Dedifferentiated amniotic fluid mesenchymal stem cell (primary cell): Measurements from ENCODE around the gene LRRIQ4.
A peak's percentile ranks its signal among the peaks of the same experiment; 100 is the strongest.

Experiments used
- DNase-seq: peaks from one replicate; pipeline ENCODE4 v3.0.0-alpha.2; 2016; ENCODE audit errors: extremely low spot score

LRRIQ4 gene

DNA sequence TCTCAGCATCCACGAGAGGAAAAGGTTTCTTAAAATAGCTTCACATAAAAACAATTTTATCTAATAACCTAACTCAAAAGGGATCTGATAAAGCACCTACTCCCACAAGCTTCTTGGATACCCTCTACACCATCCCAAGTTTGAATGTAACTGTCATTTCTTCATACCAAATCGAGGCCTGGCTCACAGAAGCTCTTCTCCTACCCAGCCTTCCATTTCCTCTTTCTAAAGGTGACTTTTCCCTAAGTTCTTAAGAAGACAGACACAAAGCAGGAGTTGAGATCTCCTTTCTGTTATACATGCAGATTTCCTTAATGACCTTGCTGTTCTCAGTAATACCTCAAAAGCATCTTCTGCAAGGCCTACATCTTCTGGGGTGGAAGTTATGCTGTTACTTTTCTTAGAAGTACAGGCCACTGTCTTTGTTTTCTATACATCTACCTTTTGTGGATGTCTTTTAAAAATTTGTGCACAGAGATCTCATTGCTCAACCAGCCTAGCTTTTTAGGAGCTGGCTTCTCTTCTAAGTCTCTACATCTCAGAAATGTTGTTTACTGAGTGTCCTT, 3.4 kb upstream of the LRRIQ4 start:
- no peak for DNase-seq

DNA sequence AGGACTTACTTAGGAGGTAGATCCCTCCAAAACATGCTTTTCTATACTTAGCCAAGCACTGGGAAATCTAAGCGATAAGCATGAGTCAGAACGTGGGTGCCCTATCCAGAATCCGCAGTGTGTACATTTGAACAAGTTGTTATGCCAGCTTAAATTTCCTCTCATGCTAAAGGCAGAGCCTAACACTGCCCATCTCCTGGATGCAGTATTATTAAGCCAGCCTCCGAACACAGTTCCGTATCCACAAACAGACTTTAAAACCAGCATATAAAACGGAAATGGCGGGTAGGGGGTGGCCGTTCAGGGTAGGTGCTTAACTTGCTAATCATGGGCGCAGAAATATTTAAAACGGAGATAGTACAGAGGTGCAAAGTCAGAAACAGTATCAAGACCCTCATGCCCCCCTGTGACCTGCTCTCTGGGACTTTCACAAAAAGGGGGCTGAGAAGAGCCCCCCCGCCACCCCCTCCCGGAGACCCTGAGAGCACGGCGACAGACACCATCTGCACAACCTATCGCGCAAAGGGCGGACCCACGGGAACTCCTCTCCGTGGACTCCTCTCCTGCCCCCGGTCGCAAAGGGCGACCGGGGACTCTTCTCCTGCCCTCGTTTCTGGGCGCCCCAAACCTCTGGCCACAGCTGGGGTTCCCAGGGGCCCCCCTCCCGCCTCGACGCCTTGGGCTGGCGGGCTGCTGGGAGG, 889 bp upstream of the LRRIQ4 start:
- DNase-seq: peak; percentile 55

DNA sequence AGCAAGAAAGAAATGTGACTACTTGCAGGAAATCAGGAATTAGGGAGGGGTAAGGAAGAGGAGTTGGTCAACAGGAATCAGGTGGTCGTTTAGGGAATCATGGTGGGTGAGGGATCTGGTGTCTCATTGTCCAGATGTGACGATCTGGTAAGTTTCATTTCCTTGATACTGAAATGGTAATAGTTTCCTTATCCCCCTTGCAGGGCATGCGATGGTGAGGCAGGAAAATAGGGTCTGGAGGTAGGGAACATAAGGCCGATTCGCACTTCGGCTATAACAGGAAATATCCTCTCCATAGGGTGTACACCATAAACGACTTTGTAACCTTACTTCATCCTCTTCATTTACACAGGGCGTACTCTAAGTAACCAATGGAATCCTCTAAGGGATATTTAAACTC, 608 bp downstream of the LRRIQ4 start:
- no peak for DNase-seq

DNA sequence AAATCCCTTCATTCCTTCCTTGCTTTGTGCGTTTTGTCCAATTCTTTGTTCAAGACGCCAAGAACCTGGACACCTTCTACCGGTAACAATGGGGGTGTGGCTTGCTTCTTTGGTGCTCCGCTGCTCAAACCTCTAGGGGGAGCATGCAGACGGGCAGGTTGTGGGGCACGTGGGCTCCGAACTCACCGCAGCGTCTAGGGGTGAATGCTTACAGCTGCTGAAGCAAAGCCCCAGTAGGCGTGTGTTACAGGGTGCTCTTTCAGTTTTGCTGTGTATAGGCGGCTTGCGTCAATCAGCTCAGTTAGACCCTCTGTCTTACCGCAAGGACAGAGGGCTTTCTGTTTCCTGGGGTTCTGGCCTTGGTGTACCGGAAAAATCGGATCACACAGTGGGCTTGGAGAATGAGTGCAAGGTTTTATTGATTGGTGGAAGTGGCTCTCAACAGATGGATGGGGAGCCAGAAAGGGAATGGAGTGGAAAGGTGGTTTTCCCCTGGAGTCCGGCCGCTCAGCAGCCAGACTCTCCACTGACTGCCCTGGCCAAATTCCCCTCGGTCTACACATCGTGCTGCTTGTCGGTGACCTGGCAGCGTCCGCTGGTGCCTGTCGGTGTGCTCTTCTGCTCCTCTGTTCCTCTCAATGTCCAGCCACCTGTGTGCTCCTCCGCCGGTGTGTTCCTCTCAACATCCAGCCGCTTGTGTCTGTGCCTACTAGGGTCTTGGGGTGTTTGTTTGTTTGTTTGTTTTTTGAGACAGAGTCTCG, 1.3 kb downstream of the LRRIQ4 start:
- DNase-seq: no peak

DNA sequence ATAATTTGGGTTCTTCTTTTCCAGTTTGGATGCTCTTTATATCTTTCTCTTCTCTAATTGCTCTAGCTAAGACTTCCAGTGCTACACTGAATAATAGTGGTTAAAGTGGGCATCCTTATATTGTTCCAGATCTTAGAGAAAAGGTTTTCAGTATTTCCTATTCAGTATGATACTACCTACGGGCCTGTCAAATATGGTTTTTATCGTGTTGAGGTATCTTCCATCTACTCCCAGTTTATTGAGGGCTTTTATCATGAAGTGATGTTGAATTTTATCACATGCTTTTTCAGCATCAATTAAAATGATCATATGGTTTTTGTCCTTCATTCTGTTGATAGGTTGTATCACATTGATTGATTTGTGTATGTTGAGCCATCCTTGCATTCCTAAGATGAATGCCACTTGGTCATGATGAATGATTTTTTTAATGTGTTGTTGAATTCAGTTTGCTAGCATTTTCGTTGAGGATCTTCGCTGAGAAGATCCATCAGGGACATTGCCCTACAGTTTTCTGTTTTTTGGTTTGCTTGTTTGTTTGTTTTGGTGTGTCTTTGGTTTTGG, 3.0 kb downstream of the LRRIQ4 start:
- no peak for DNase-seq

DNA sequence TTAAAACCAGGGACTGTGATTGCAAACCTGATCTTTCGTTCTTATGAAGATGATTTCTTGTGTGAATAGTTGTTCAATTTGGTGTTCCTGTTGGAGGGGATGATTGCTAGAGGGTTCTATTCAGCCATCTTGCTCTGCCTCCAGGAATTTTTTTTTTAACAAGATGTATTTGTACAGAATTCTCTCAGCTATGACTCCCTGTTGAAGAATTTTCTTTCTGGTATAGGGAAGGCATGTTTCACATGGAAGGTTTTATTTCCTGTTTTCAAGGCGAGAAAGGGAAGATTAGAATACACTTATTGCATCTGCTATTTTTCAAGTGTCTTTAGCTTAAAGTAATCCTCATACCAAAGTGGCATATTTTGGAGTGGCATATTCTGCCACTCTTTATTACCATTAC, 5.6 kb downstream of the LRRIQ4 start:
- DNase-seq: peak; percentile 30

DNA sequence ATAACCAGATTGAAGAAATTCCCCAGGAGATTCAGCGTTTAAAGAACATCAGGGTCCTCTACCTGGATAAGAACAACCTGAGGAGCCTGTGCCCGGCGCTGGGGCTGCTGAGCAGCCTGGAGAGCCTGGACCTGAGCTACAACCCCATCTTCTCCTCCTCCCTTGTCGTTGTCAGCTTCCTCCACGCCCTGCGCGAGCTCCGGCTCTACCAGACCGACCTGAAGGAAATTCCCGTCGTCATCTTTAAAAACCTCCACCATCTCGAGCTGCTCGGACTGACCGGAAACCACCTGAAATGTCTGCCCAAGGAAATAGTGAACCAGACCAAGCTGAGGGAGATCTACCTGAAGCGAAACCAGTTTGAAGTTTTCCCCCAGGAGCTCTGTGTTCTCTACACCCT, 9.4 kb downstream of the LRRIQ4 start:
- DNase-seq: no peak

DNA sequence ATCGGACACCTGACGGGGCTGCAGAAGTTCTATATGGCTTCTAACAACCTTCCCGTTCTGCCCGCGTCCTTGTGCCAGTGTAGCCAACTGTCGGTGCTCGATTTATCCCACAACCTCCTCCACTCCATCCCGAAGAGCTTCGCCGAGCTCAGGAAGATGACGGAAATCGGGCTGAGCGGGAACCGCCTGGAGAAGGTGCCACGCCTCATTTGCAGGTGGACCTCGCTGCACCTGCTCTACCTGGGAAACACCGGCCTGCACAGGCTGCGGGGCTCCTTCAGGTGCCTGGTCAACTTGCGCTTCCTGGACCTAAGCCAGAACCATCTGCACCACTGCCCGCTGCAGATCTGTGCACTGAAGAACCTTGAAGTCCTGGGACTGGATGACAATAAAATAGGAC, 9.9 kb downstream of the LRRIQ4 start:
- DNase-seq: no peak

DNA sequence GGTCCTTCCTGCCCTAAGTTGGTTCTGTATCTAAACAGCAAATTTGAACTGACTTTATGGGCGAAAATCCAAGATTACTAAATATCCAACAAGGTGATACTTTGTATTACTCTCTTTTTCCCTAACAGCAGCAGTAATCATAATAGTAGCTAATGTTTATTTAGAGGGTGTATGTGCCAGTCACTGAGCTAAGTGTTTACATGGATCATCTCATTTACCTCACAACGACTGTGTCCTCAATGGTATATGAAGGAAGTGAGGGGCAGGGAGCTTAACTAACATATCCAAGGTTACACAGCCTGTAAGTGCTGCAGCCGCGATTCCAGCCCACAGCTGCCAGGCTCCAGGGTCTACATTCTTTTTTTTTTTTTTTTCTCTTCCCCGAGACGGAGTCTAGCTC, 10.3 kb downstream of the LRRIQ4 start:
- DNase-seq: no peak

DNA sequence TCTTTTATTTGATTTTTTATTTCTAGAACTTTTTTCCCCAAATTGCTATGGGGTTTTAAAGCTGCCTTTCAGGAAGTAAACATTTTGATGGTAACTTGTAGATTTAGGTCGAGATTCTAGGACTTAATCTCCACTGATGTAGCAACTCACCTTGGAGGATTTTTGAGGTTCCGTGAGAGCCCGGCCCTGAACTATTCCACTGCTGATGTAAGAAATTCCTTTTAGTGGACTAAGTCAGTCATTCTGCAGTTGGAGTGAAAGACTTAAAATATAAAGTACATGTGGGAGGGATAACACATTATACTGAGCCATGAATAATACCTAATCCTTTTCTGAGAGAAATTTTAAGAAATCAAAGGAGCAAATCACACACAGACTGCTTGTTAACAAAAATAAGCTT, 12.6 kb downstream of the LRRIQ4 start:
- DNase-seq: no peak

DNA sequence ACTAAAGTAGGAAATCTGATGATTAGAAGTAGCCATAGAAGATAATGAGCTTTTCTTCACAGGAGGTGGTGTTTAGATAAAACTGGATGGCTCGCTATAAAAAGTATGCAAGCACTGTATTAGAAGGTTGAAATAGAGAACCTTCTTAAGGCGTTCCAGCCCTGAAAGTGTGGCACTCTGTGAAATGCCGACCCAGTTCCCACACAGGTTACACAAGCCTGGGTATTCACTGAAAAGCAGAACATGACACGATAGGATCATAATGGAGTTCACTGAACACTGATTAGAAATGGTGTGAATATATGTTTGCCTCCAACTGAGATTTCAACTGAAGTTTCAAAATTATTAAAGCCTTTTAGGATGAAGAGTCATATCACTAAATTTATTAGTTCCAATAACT, 15.0 kb downstream of the LRRIQ4 start:
- DNase-seq: no peak

DNA sequence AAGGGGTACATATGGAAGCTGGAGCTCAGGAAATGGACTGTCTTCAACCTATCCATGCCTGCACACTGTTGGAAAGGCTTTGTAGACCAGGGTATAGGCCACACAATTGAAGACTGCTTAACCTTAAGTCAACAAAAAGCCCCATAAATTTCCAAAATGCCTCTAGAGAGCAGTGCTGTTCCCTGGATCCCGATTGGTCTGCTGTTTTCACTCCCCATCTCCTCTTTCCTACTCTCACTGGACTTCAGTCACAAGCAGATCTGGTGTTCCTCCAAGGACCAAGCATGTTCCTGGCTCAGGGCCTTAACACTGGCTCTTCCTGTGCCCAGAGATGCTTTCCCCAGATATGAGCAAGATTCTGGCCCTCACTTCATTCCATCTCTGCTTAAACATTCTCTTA, 22.9 kb downstream of the LRRIQ4 start:
- DNase-seq: no peak

DNA sequence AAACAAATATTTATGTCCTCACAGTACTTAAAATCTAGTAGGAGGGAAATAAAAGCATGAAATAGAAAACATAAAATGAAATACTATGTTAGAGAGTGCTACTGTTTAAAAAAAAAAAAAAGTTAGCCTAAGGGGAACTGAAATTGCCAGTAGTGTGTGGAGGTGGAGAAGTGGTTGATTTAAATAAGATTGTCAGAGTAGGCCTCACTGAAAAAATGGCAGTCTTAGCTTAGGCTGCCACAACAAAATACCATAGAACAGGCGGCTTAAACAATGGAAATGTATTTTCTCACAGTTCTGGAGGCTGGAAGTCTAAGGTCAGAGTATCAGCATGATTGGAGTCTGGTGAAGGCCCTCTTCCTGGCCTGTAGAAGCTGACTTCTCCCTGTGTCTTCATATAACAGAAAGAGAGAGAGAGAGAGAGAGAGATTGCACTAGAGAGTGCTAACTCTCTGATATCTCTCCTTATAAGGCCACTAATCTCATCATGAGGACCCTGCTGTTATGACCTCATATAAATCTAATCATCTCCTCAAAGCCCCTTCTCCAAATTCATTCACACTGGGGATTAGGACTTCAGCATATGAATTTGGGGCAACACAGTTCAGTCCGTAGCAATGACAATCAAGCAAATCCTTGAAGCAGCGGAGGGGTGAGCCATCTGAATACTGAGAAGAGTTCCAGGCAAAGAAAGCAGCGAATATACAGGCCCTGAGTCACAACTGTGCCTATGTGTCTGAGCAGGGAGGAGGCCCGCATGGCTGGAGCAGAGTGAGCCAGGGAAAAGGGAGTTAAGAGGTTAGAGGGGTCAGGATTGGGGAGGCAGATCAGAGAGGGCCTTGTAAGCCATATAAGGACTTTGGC, 23.6 kb downstream of the LRRIQ4 start:
- no peak for DNase-seq

DNA sequence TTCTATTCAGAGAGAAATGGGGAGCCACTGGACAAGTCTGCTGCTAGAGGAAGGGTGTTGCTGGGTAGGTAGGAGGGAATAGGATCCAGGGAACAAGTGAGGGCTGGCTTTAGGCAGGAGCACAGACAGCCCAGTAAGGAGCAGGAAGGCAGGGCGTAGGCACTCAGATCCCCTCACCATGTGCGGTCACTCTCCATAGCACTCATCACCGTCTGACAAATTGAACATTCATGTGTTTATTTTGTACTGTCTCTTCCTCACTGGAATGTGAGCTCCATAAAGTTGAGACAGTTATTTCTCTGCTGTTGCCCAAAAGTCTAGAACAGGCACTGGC, 24.2 kb downstream of the LRRIQ4 start:
- no peak for DNase-seq

DNA sequence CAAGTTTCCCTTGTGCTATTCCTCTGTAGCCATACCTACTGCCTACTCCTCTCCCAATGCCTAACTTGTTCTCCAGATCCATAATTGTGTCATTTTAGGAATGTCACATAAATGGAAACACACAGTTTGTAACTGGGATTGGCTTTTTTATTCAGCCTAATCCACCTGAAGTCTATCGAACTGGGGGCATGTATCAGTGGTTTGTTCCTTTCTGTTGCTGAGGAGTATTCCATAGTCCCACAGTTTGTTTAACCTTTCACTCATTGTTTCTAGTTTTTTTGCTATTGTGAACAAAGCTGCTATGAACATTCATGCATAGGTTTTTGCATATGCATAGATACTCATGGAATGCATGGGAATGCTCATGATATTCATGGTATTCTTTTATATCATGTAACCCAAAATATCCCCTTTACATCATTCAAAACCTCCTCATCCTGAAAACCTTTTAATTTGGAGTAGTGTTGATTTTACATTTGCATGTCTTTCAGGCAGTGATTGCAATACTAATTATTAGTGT, 25.9 kb downstream of the LRRIQ4 start:
- DNase-seq: no peak

DNA sequence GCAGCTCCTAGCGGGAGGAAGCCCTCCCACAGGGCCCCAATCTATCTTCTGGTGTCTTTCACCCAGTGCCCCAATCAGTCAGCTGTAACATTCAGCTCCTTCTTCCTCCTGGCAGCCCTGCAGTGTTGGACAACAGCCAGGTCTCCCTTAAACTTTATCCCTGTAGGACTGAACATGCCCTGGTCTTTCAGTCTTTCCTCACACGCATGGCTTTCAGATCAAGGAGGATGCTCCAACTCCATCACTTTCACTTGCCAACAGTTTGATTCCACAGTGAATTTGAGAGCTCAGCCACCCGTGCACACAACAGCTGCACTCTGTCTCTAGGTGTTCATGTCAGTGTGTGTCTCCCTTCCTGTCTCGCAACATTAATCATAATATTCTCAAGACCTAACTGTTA, 28.5 kb downstream of the LRRIQ4 start:
- DNase-seq: no peak

DNA sequence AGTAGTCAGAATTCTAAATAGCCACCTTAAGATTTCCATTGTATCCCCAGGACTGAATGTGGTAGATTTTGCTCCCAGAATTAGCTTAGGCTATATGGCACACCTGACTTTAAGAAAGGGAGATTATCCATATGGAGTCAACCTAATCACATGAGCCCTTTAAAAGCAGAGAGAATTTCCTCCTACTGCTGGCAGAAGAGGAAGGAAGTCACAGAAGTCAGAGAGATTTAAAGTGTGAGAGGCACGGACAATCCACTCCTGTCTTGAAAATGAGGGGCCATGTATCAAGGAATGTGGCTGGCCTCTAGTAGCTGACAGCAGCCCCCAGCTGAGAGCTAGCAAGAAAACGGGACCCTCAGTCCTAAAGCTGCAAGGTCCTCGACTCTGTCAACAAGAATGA, 30.3 kb downstream of the LRRIQ4 start:
- no peak for DNase-seq

DNA sequence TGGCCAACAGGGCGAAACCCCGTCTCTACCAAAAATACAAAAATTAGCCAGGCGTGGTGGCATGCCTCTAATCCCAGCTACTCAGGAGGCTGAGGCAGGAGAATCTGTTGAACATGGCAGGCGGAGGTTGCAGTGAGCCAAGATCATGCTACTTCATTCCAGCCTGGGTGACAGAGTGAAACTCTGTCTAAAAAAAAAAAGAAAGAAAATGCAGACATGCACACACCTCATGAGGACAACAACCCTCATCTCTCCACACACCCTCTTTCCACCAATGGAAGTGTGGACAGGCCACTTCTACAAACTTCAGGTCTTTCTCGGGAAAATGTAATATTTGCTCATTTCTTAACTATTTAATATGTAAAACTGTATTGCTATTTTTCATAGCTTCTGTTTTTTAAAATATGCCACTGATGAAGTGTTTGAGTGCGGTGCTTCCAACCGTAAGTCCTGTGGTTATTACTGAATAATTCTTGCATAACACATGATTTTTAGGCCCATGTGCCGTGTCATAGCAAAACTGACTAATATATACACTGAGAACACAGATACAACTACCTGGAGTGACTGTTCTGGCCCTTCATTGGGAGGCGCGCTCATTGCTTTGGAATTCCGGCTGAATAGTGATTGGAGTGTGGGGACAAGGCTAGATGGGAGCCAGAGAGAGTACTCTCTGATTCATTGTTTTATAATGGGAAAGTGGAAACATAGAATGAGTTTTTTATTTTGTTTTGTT, 34.0 kb downstream of the LRRIQ4 start:
- no peak for DNase-seq

DNA sequence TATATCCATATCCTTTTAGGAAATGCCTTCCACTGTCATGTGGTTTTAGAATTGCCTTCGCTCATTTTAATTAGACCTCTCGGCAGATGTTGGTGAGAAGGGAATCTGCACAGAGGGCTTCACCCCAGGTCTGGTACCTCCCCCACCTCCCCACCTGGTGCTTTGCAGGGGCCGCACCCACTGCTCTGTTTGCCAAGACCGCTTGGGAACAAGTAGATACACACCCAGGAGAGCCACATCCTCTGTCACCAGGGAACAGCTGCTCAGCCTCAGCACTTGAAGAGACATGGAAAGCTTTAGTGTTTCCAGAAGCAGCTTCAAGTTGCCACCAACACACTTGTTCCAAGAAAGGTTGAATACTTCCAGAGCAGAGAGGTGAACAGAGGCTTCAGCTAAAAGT, 35.2 kb downstream of the LRRIQ4 start:
- no peak for DNase-seq

DNA sequence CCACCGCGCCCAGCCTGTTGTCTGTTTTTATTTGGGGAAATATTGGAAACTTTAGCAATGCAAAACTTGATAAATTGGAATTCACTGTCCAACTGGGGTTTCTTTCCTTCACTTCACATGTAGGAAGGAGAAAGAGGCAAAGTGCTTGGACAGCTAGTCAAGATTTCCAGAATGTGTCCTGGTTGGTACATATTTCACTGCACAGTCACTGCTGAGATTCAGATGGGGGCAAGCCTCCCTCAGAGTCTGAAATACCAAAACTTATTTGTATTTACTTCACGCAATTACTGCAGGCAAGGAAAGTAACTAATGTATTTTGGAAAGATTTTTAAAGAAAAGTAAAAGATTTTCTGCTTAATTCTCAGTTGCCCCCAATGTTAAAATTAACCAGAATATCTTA, 36.1 kb downstream of the LRRIQ4 start:
- no peak for DNase-seq

DNA sequence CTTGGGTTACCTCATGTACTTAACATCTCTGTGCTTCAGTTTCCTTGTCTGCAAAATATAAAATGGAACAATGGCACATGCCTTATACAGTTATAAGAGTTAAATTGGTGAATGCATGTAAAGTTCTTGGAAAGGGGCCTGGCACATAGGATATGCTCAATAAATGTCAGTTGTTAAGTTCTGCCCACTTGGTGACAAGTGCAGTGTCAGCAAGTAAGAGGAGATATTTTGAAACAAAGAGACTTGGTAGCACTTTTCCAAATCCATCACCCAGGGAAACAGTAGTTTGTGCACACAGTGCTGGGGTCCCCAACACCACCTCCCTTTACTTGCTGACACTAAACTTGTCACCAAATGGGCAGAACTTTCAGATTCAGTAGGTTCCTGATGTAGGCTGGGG, 37.9 kb downstream of the LRRIQ4 start:
- DNase-seq: no peak
